Liver (tissue), 9 donors: ENCODE measurements around the gene BBS4. TPM values are rescaled to one million over a fixed set of nuclear protein-coding genes. Genes with fewer than 3 reads are reported as not detected.

Experiments used
- DNase-seq: peaks from one replicate; pipeline ENCODE4 v3.0.0-alpha.2; 2017; ENCODE audit warnings: low spot score
- H3K27ac ChIP-seq, 2 donors: one replicate each; pipeline ENCODE4 v1.7.0; 2013; ENCODE audit warnings: inconsistent platforms in 2 of 2, low read length in 2 of 2, control low read depth in 1 of 2, low read depth in 1 of 2, mild to moderate bottlenecking in 1 of 2
- H3K27me3 ChIP-seq, 4 donors: one replicate each; pipeline versions ENCODE4 v1.6.1 to v1.7.0; 2013; ENCODE audit warnings: low read length in 3 of 4, inconsistent platforms in 1 of 4, mild to moderate bottlenecking in 1 of 4, moderate library complexity in 1 of 4; ENCODE audit not compliant: control insufficient read depth in 4 of 4, insufficient read depth in 4 of 4
- H3K36me3 ChIP-seq, 4 donors: one replicate each; pipeline versions ENCODE4 v1.6.1 to v1.7.0; 2013; ENCODE audit warnings: low read length in 3 of 4, mild to moderate bottlenecking in 3 of 4, low read depth in 1 of 4, moderate library complexity in 1 of 4; ENCODE audit not compliant: control insufficient read depth in 4 of 4, insufficient read depth in 3 of 4
- H3K4me1 ChIP-seq, 4 donors: one replicate each; pipeline versions ENCODE4 v1.6.1 to v1.7.0; 2013; ENCODE audit warnings: low read length in 3 of 4, mild to moderate bottlenecking in 3 of 4, moderate library complexity in 1 of 4; ENCODE audit not compliant: control insufficient read depth in 4 of 4, insufficient read depth in 4 of 4
- H3K4me3 ChIP-seq, 3 donors: one replicate each; pipeline versions ENCODE4 v1.6.1 to v1.7.0; 2013; ENCODE audit warnings: low read length in 3 of 3, control low read depth in 1 of 3, low read depth in 1 of 3, mild to moderate bottlenecking in 1 of 3
- H3K9ac ChIP-seq, 2 donors: one replicate each; pipeline ENCODE4 v1.7.0; 2013; ENCODE audit warnings: low read length in 2 of 2, mild to moderate bottlenecking in 2 of 2, moderate library complexity in 2 of 2, control low read depth in 1 of 2, low read depth in 1 of 2
- H3K9me3 ChIP-seq, 4 donors: one replicate each; pipeline versions ENCODE4 v1.6.1 to v1.7.0; 2013; ENCODE audit warnings: low read length in 3 of 4; ENCODE audit not compliant: control insufficient read depth in 4 of 4
- CTCF ChIP-seq: fragments of 150-350 bp; IDR thresholded peaks from 2 replicates; pipeline ENCODE4 v1.5.1; 2017; ENCODE audit warnings: improper control_type of control experiment, low read depth, low read length; ENCODE audit not compliant: missing input control
- EGR1 ChIP-seq, 2 donors: IDR thresholded peaks; 2 replicates each; pipeline ENCODE4 v1.6.1; 2016 to 2018; ENCODE audit warnings: antibody characterized with exemption in 2 of 2, low read depth in 2 of 2
- FOXA1 ChIP-seq: IDR thresholded peaks from 2 replicates; pipeline ENCODE4 v1.6.1; 2016; ENCODE audit warnings: antibody characterized with exemption
- FOXA2 ChIP-seq: IDR thresholded peaks from 2 replicates; pipeline ENCODE4 v1.6.1; 2016; ENCODE audit warnings: antibody characterized with exemption
- GABPA ChIP-seq, 2 donors: IDR thresholded peaks in 1 of 2; conservative IDR thresholded peaks in 1 of 2; 2 replicates each; pipeline ENCODE4 v1.6.1; 2016; ENCODE audit warnings: antibody characterized with exemption in 2 of 2, mild to moderate bottlenecking in 1 of 2, moderate library complexity in 1 of 2
- HNF4A ChIP-seq, 2 donors: conservative IDR thresholded peaks; 2 replicates each; pipeline ENCODE4 v1.6.1; 2016; ENCODE audit warnings: antibody characterized with exemption in 2 of 2, mild to moderate bottlenecking in 2 of 2
- HNF4G ChIP-seq: IDR thresholded peaks from 2 replicates; pipeline ENCODE4 v1.6.1; 2016; ENCODE audit warnings: antibody characterized with exemption
- JUND ChIP-seq, 2 donors: IDR thresholded peaks; 2 replicates each; pipeline ENCODE4 v1.6.1; 2016; ENCODE audit warnings: antibody characterized with exemption in 2 of 2
- NR2F2 ChIP-seq: IDR thresholded peaks from 2 replicates; pipeline ENCODE4 v1.6.1; 2016; ENCODE audit warnings: antibody characterized with exemption
- RAD21 ChIP-seq, 2 donors: IDR thresholded peaks; 2 replicates each; pipeline ENCODE4 v1.6.1; 2016; ENCODE audit warnings: antibody characterized with exemption in 2 of 2, mild to moderate bottlenecking in 2 of 2
- REST ChIP-seq: IDR thresholded peaks from 2 replicates; pipeline ENCODE4 v1.6.1; 2016; ENCODE audit warnings: antibody characterized with exemption, mild to moderate bottlenecking
- RXRA ChIP-seq, 2 donors: IDR thresholded peaks; 2 replicates each; pipeline ENCODE4 v1.6.1; 2017 to 2018; ENCODE audit warnings: antibody characterized with exemption in 2 of 2, mild to moderate bottlenecking in 1 of 2
- SP1 ChIP-seq: IDR thresholded peaks from 2 replicates; pipeline ENCODE4 v1.6.1; 2018; ENCODE audit warnings: antibody characterized with exemption, mild to moderate bottlenecking
- TAF1 ChIP-seq: conservative IDR thresholded peaks from 2 replicates; pipeline ENCODE4 v1.6.1; 2016; ENCODE audit warnings: antibody characterized with exemption, mild to moderate bottlenecking
- YY1 ChIP-seq: IDR thresholded peaks from 2 replicates; pipeline ENCODE4 v1.6.1; 2016; ENCODE audit warnings: antibody characterized with exemption, mild to moderate bottlenecking
- ZBTB33 ChIP-seq: IDR thresholded peaks from 2 replicates; pipeline ENCODE4 v1.6.1; 2016; ENCODE audit warnings: antibody characterized with exemption
- WGBS: extraction: QIAGEN DNeasy Blood & Tissue Kit; methylation state at CpG from one replicate; pipeline ENCODE4 v1.1.7; 2013; 5-methylcytosine and 5-hydroxymethylcytosine counted together
- polyA plus RNA-seq, 2 donors: library from polyadenylated mRNA; stranded (reverse) in 1 of 2; unstranded in 1 of 2; fragments of 200-250 nt in 1 of 2; fragments of >200 nt in 1 of 2; fragmentation: Nextera tagmentation in 1 of 2; extraction: Ambion mirVana in 1 of 2; gene quantifications; one replicate each; pipeline versions ENCODE4 v1.2.1 to v1.2.3, GENCODE V29; 2013 to 2015
- total RNA-seq, 2 donors: library from RNA; depleted of rRNA; stranded (reverse); fragments of >200 nt; gene quantifications; one replicate each; pipeline ENCODE4 v1.2.3, GENCODE V29; 2014
- TF ChIP-seq, protein P1 (sequence below): IDR thresholded peaks from 2 replicates; pipeline ENCODE4 v1.6.1; 2016; ENCODE audit warnings: antibody characterized with exemption
- TF ChIP-seq, protein P2 (sequence below): IDR thresholded peaks from 2 replicates; pipeline ENCODE4 v1.6.1; 2016; ENCODE audit warnings: antibody characterized with exemption
- donor health status: healthy.
- donor health status: healthy.
- donor health status: healthy.
- donor health status: healthy.
- donor health status: healthy.

Gene BBS4
- total and polyA plus RNA-seq, 4 donors, result 4.8 to 16.0 (median 8.3) TPM

GRCh38 chr15:72685301-72685924 is 594 bp upstream of the BBS4 start:
- H3K9me3 ChIP-seq, result no peaks in the 10 kb centered on the region
- H3K4me3 ChIP-seq, result peak overlapping the region; percentile 61 to 92 (median 75)
- peaks cover 3 to 13% (median 6%) of the 10 kb centered on the region in 4 donors for H3K4me1 ChIP-seq
- 17% methylated on average over 23 of the region's 23 CpGs for whole genome bisulfite sequencing
- TF ChIP-seq JUND (IDR thresholded peaks at IDR 0.05), result no peak
- no peak for TF ChIP-seq RXRA (IDR thresholded peaks at IDR 0.05)
- no peak for TF ChIP-seq TAF1
- TF ChIP-seq ZBTB33, result no peak
- TF ChIP-seq RAD21 (IDR thresholded peaks at IDR 0.05), result no peak
- no peak for TF ChIP-seq HNF4A (conservative IDR thresholded peaks at IDR 0.05)
- TF ChIP-seq FOXA1, result no peak
- TF ChIP-seq GABPA (IDR thresholded peaks at IDR 0.05 in 1 of 2, conservative IDR thresholded peaks at IDR 0.05 in 1 of 2), result no peak
- no peak for TF ChIP-seq REST
- no peak for TF ChIP-seq FOXA2
- TF ChIP-seq YY1, result no peak
- no peak for TF ChIP-seq EGR1 (IDR thresholded peaks at IDR 0.05; ENCODE audit: low read depth in 2 of 2)
- no peak for TF ChIP-seq CTCF
- TF ChIP-seq, protein P1, sequence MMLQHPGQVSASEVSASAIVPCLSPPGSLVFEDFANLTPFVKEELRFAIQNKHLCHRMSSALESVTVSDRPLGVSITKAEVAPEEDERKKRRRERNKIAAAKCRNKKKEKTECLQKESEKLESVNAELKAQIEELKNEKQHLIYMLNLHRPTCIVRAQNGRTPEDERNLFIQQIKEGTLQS, result no peak
- TF ChIP-seq SP1, result no peak
- no peak for TF ChIP-seq HNF4G
- no peak for TF ChIP-seq NR2F2
- TF ChIP-seq, protein P2, sequence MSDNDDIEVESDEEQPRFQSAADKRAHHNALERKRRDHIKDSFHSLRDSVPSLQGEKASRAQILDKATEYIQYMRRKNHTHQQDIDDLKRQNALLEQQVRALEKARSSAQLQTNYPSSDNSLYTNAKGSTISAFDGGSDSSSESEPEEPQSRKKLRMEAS, result no peak
- DNase-seq, result no peak
- no peaks in the 10 kb centered on the region for H3K27me3 ChIP-seq
- no peaks in the 10 kb centered on the region for H3K36me3 ChIP-seq
- H3K9ac ChIP-seq, result peak overlapping the region; percentile 88
- peak overlapping the region; percentile 84 to 91 for H3K27ac ChIP-seq
